HepG2 (cell line): ENCODE data around the gene PAM16. TPM values are rescaled to one million over a fixed set of nuclear protein-coding genes. Genes with fewer than 3 reads are reported as not detected.

ENCODE experiments used
- ATAC-seq: fragments of 200-7000 bp; cut with Tn5 transposase; 3 replicates; pipeline ENCODE4 v1.9.1; 2020; ENCODE audit warnings: mild to moderate bottlenecking, moderate library complexity
- BruUV-seq: library from RNA; stranded (reverse); fragments of 400-500 nt; replicated peaks from 2 replicates; lab custom pipeline; 2021; lab: Mats Ljungman, UMichigan
- CTCF ChIA-PET: fragments of 300-600 bp; formaldehyde crosslinking; extraction: SDS; loops from one replicate; lab custom pipeline; 2021; ENCODE audit warnings: low total read pairs, inconsistent platforms, low intra/inter-chr PET ratio; lab: Yijun Ruan, JAX
- POLR2A ChIA-PET: fragments of 350-600 bp; sonication (Branson Sonifier 250); formaldehyde crosslinking; loops from one replicate; lab custom pipeline; 2020; ENCODE audit warnings: antibody characterized with exemption, inconsistent platforms; lab: Yijun Ruan, JAX
- DNase-seq: peaks from one replicate; pipeline ENCODE4 v3.0.0-alpha.2; 2015; ENCODE audit warnings: low spot score
- FAIRE-seq: peaks from 3 replicates; lab custom pipeline; 2011; peaks lifted over from hg19 to GRCh38; lab: Jason Lieb, UNC
- H2AFZ ChIP-seq: one replicate; pipeline ENCODE4 v1.6.1; 2011; ENCODE audit warnings: low read length, inconsistent platforms
- H3K27ac ChIP-seq: fragments of 300-600 bp; 3 replicates; pipeline ENCODE4 v1.8.0; 2011; ENCODE audit warnings: mixed run types, mild to moderate bottlenecking, mixed read lengths, low read length, inconsistent platforms; ENCODE audit not compliant: insufficient read depth; ENCODE audit errors: extremely low read length
- H3K27me3 ChIP-seq, 2 experiments: fragments of 200-600 bp in 1 of 2; 2 replicates in 1 of 2; 3 replicates in 1 of 2; pipeline versions ENCODE4 v1.6.0 to v1.8.0; 2011; ENCODE audit warnings: low read length in 2 of 2, mild to moderate bottlenecking in 2 of 2, moderate library complexity in 2 of 2, inconsistent platforms in 1 of 2; ENCODE audit not compliant: insufficient read depth in 2 of 2, control insufficient read depth in 1 of 2
- H3K36me3 ChIP-seq, 2 experiments: fragments of 200-600 bp in 1 of 2; replicated peaks in 1 of 2; 2 replicates in 1 of 2; 3 replicates in 1 of 2; pipeline versions ENCODE4 v1.5.1 to v1.8.0; 2011; ENCODE audit warnings: low read length in 2 of 2, inconsistent platforms in 1 of 2; ENCODE audit not compliant: insufficient read depth in 2 of 2, control insufficient read depth in 1 of 2
- H3K4me1 ChIP-seq: 2 replicates; pipeline ENCODE4 v1.5.1; 2012; ENCODE audit warnings: low read length, inconsistent platforms; ENCODE audit not compliant: insufficient read depth
- H3K4me2 ChIP-seq: 2 replicates; pipeline ENCODE4 v1.6.0; 2011; ENCODE audit warnings: low read depth, low read length, inconsistent platforms
- H3K4me3 ChIP-seq, 3 experiments: fragments of 200-600 bp in 1 of 3; sonication (generic), shearing (Covaris generic) in 1 of 3; replicated peaks in 1 of 3; 2 replicates each; pipeline ENCODE4 v1.5.1; 2011 to 2016; ENCODE audit warnings: low read length in 3 of 3, inconsistent platforms in 2 of 3, low read depth in 2 of 3, mild to moderate bottlenecking in 2 of 3, control low read depth in 1 of 3, mixed read lengths in 1 of 3; ENCODE audit not compliant: insufficient read depth in 1 of 3
- H3K79me2 ChIP-seq: one replicate; pipeline ENCODE4 v1.6.1; 2011; ENCODE audit warnings: low read length, inconsistent platforms; ENCODE audit not compliant: insufficient read depth
- H3K9ac ChIP-seq: 2 replicates; pipeline ENCODE4 v1.6.0; 2011; ENCODE audit warnings: mild to moderate bottlenecking, low read depth, low read length, inconsistent platforms; ENCODE audit not compliant: insufficient read depth
- H3K9me3 ChIP-seq: 2 replicates; pipeline ENCODE4 v1.5.1; 2012; ENCODE audit warnings: mild to moderate bottlenecking, low read length
- H4K20me1 ChIP-seq: 2 replicates; pipeline ENCODE4 v1.6.0; 2011; ENCODE audit warnings: inconsistent platforms, mild to moderate bottlenecking, low read length, moderate library complexity; ENCODE audit not compliant: insufficient read depth
- PITX1 ChIP-seq: sonication (generic); formaldehyde crosslinking; IDR thresholded peaks from 2 replicates; pipeline ENCODE4 v1.5.1; 2020; ENCODE audit warnings: mild to moderate bottlenecking, missing genetic modification reagents
- RARA ChIP-seq: IDR thresholded peaks from 2 replicates; pipeline ENCODE4 v1.6.1; 2016; ENCODE audit warnings: missing genetic modification reagents, missing compliant biosample characterization
- SRSF1 ChIP-seq: fragments of 200-400 bp; formaldehyde crosslinking; optimal IDR thresholded peaks from 2 replicates; pipeline ENCODE3; 2017; ENCODE audit warnings: mild to moderate bottlenecking, low read depth, low read length, moderate library complexity
- WGBS: methylation state at CpG from one replicate; pipeline ENCODE4 v1.1.6; 2017; ENCODE audit warnings: low lambda C conversion rate; 5-methylcytosine and 5-hydroxymethylcytosine counted together
- in situ Hi-C: cut with HindIII; loops from 2 replicates; pipeline ENCODE4 v1.10.0; 2017; ENCODE audit warnings: low pct_unique_long_range_greater_than_20kb; ENCODE audit not compliant: extremely low pct_ligation_motif_present
- intact Hi-C: fragments of 100-400 bp; cut with micrococcal nuclease; formaldehyde crosslinking; loops from one replicate; pipeline ENCODE4 v1.10.0; 2022; ENCODE audit not compliant: unreplicated experiment
- polyA plus RNA-seq, 8 experiments: library from polyadenylated mRNA; depleted of rRNA in 3 of 8; stranded (reverse) in 7 of 8; unstranded in 1 of 8; fragments of >200 nt; fragmentation: Illumina TruSeq in 4 of 8; extraction: Trizol in 4 of 8; gene quantifications; 2 replicates each; pipeline versions ENCODE4 v1.2.1 to v1.2.3, GENCODE V29; 2011 to 2016; ENCODE audit warnings: low read depth in 4 of 8, missing spikeins in 1 of 8, mixed read lengths in 1 of 8; ENCODE audit not compliant: insufficient read depth in 1 of 8
- total RNA-seq, 5 experiments: library from RNA; depleted of rRNA; stranded (reverse); fragments of >200 nt; fragmentation: Illumina TruSeq; extraction: Trizol; gene quantifications; 2 replicates each; pipeline ENCODE4 v1.2.3, GENCODE V29; 2016; ENCODE audit warnings: low read depth in 1 of 5
- TF ChIP-seq, protein P1 (sequence below): sonication (generic); formaldehyde crosslinking; IDR thresholded peaks from 2 replicates; pipeline ENCODE4 v1.4.0; 2020; ENCODE audit warnings: missing genetic modification reagents

Gene PAM16
- total and polyA plus RNA-seq, 2 of the 13 experiments (the other 11 are each of a cell fraction or from before 2014, with no cell fraction given) = 51.5 to 51.8 TPM

DNA sequence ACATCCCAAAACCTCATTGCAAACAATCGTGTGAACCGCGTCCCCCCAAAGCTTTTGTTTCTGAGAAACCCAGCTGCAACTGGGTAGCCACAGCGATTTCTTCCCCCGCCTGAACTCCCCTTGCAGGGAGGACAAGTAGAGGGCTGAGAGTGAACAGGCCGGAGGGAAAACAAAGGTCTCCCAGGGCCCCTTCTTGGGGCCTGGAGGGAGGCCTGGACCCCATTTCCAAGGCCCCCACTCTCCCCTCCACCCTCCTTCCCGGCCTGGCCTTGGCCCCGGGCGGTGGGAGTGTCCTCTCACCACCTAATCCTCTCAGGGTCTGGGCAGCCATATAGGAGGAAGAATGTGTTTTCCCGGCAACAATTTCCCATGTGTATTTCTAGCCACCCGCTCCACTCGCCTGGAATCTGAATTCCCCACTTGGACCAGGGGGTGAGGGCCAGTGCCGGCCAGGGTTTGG, 32.6 kb downstream of the PAM16 start:
- DNase-seq = no peak
- TF ChIP-seq SRSF1 (no peak), RARA (CRISPR knock-in tag) (peak; percentile 77), PITX1 (CRISPR knock-in tag) (peak; percentile 59; the same call in 1 of the 2 replicates)
- TF ChIP-seq, protein P1, sequence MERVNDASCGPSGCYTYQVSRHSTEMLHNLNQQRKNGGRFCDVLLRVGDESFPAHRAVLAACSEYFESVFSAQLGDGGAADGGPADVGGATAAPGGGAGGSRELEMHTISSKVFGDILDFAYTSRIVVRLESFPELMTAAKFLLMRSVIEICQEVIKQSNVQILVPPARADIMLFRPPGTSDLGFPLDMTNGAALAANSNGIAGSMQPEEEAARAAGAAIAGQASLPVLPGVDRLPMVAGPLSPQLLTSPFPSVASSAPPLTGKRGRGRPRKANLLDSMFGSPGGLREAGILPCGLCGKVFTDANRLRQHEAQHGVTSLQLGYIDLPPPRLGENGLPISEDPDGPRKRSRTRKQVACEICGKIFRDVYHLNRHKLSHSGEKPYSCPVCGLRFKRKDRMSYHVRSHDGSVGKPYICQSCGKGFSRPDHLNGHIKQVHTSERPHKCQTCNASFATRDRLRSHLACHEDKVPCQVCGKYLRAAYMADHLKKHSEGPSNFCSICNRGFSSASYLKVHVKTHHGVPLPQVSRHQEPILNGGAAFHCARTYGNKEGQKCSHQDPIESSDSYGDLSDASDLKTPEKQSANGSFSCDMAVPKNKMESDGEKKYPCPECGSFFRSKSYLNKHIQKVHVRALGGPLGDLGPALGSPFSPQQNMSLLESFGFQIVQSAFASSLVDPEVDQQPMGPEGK = peak; percentile 40; the same call in 1 of the 2 replicates
- TF ChIP-seq, all 625 proteins: peak for 3
- Histone ChIP-seq H3K4me2 (peak overlapping the region; percentile 71; the same call in 1 of the 2 replicates), H3K36me3 (no peaks in the 10 kb centered on the region), H3K27ac (no peak overlapping the region), H3K79me2 (no peaks in the 10 kb centered on the region), H4K20me1 (0 out of 2 replicates have a peak, but pooled peaks cover 3% of the 10 kb centered on the region), H3K27me3 (peaks cover 3 to 53% of the 10 kb centered on the region in 2 experiments; a peak in 4 of 5 replicates), H3K9me3 (no peaks in the 10 kb centered on the region), H3K9ac (no peak overlapping the region), H3K4me1 (peaks cover 83% of the 10 kb centered on the region), H3K4me3 (peak overlapping the region in 1 of 3 experiments; percentile 69; a peak in 1 of 6 replicates), H2AFZ (no peak overlapping the region)
- intact Hi-C loops = no loop called here
- BruUV-seq = TSS peak; percentile 60
- WGBS = 19% methylated on average over 10 of the region's 13 CpGs
- FAIRE-seq (no peak), ATAC-seq (no peak)
- in situ Hi-C loops = no loop called here
- ChIA-PET POLR2A (interaction anchor here (0.8 to 2.6 kb wide), 2 partner anchors 46 to 52 kb away, joined by 3 to 12 read pairs; partner anchors contain the start of gene TFAP4), CTCF (no interaction called here)
